ENCODE results near the gene ANAPC5. TPM values are rescaled to one million over a fixed set of nuclear protein-coding genes. Genes with fewer than 3 reads are reported as not detected.
"Not testable (repeated sequence)": the region's sequence is repeated elsewhere in the genome, so short reads cannot be mapped to it uniquely, and the experiment has no call there.

Gene ANAPC5
- total RNA-seq, 2 experiments from 2014 or later = 130 to 138 TPM

- peaks cover 9% of the 10 kb centered on the region for H3K4me1 Mint-ChIP-seq
- no peak for DNase-seq
- H3K27me3 Mint-ChIP-seq = no peaks in the 10 kb centered on the region
- no peak overlapping the region for H3K4me3 Mint-ChIP-seq
- peaks cover 22% of the 10 kb centered on the region for H3K36me3 Mint-ChIP-seq
- no peak overlapping the region for H3K27ac Mint-ChIP-seq
- no peaks in the 10 kb centered on the region for H3K9me3 Mint-ChIP-seq
Observed at GRCh38 chr12:121344506-121344905, 7.7 kb downstream of the ANAPC5 start.

- H3K4me3 Mint-ChIP-seq = no peak overlapping the region
- DNase-seq = no peak
- H3K9me3 Mint-ChIP-seq = no peaks in the 10 kb centered on the region
- H3K4me1 Mint-ChIP-seq = no peaks in the 10 kb centered on the region
- H3K27me3 Mint-ChIP-seq = no peaks in the 10 kb centered on the region
- H3K36me3 Mint-ChIP-seq = peaks cover 16% of the 10 kb centered on the region
- H3K27ac Mint-ChIP-seq = no peak overlapping the region
Observed at GRCh38 chr12:121337416-121337815, 14.8 kb downstream of the ANAPC5 start.

- Mint-ChIP-seq H3K4me3 (no peak overlapping the region), H3K4me1 (no peaks in the 10 kb centered on the region), H3K9me3 (no peaks in the 10 kb centered on the region), H3K36me3 (peaks cover 22% of the 10 kb centered on the region), H3K27ac (no peak overlapping the region), H3K27me3 (no peaks in the 10 kb centered on the region)
- DNase-seq = no peak
Observed at GRCh38 chr12:121334513-121335343, 17.5 kb downstream of the ANAPC5 start.

- DNase-seq = no peak
- Mint-ChIP-seq H3K27ac (no peak overlapping the region), H3K4me3 (no peak overlapping the region), H3K36me3 (peaks cover 23% of the 10 kb centered on the region), H3K9me3 (no peaks in the 10 kb centered on the region), H3K4me1 (no peaks in the 10 kb centered on the region), H3K27me3 (no peaks in the 10 kb centered on the region)
Observed at GRCh38 chr12:121333747-121334146, 18.5 kb downstream of the ANAPC5 start.

GRCh38 chr12:121331248-121331647 is 21.0 kb downstream of the ANAPC5 start:
- no peak for DNase-seq
- Mint-ChIP-seq H3K27me3 (no peaks in the 10 kb centered on the region), H3K9me3 (no peaks in the 10 kb centered on the region), H3K4me1 (no peaks in the 10 kb centered on the region), H3K27ac (no peak overlapping the region), H3K36me3 (peaks cover 29% of the 10 kb centered on the region), H3K4me3 (no peak overlapping the region)

DNA sequence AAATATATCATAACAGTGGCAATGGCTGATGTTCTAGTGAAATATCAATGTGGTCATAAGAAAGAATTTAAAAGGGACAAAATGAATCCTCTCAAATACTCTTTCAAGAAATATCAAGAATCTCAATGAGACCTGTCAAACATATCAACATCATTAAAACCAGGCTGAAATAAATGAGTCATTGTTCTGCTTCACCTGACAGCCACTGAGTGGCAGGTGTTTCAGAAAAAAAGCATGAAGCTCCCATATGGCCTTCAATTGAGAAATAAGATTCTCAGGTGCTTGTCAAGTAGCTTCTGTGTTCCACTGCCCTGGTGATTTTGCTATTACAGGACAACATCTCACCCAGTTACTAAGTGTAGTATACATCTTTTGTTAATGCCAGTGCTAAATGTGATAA is 21.5 kb downstream of the ANAPC5 start:
- Mint-ChIP-seq H3K4me1 (no peaks in the 10 kb centered on the region), H3K36me3 (peaks cover 28% of the 10 kb centered on the region), H3K27me3 (no peaks in the 10 kb centered on the region), H3K4me3 (no peak overlapping the region), H3K9me3 (no peaks in the 10 kb centered on the region), H3K27ac (no peak overlapping the region)
- no peak for DNase-seq

DNA sequence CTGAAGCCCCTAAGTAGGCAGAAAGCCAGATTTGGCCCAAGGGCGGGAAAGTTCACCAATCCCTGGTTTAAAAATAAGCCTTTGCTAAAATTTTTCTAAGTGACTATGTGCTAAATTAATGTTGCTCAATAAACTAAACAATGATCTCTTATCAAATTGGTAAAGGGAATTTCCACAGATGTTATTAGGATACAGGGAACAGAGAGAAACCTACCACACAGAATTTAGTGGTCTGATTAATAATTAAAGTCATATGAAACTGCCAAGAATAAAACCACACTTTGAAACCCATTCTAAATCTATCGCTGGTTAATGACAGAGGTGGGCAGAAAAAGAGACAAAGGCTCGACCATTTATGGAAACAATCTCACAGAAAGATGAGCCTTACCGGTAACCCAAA is 22.0 kb downstream of the ANAPC5 start:
- Mint-ChIP-seq H3K9me3 (no peaks in the 10 kb centered on the region), H3K4me3 (no peak overlapping the region), H3K27ac (no peak overlapping the region), H3K4me1 (no peaks in the 10 kb centered on the region), H3K36me3 (peaks cover 24% of the 10 kb centered on the region), H3K27me3 (no peaks in the 10 kb centered on the region)
- DNase-seq = no peak

- Mint-ChIP-seq H3K4me1 (no peaks in the 10 kb centered on the region), H3K27me3 (no peaks in the 10 kb centered on the region), H3K36me3 (peaks cover 22% of the 10 kb centered on the region), H3K27ac (no peak overlapping the region), H3K9me3 (no peaks in the 10 kb centered on the region), H3K4me3 (no peak overlapping the region)
- no peak for DNase-seq
Observed at GRCh38 chr12:121328620-121329019, 23.6 kb downstream of the ANAPC5 start.

DNA sequence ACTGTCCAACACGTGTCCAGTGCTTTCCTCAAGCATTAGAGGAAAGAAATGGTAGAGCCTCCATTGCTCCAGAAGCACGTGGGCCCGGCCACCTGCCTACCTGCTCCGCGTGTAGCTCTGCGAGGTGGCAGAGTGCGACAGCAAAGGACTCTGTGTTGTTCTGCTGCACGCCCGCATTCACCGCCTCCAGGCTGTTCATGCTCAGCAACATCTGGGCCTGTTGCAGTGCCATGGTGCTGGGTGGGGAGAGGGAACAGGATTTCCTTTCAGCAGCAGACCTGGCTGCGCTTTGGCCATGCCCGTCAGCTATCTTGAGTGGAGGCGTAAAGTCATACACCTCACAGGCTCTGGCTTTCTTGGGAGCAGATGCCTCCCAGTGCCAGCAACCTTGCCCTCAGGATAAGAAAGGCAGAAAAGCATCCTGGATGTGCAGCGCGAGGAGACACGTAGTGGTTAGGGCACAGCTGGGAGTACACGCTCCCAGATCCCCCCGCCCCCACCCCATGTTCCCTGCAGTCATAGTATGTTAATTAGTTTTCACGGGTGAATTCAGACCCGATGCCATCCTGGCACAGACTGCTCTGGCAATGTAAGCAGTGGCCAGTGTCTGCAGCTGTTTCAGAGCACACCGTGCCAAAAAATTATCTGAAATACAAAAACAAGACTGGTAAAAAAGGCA is 25.1 kb downstream of the ANAPC5 start:
- H3K36me3 Mint-ChIP-seq = peaks cover 19% of the 10 kb centered on the region
- H3K27me3 Mint-ChIP-seq = no peaks in the 10 kb centered on the region
- DNase-seq = no peak
- no peak overlapping the region for H3K27ac Mint-ChIP-seq
- no peaks in the 10 kb centered on the region for H3K4me1 Mint-ChIP-seq
- no peaks in the 10 kb centered on the region for H3K9me3 Mint-ChIP-seq
- H3K4me3 Mint-ChIP-seq = no peak overlapping the region

- no peak overlapping the region for H3K27ac Mint-ChIP-seq
- no peaks in the 10 kb centered on the region for H3K27me3 Mint-ChIP-seq
- H3K9me3 Mint-ChIP-seq = no peaks in the 10 kb centered on the region
- no peak for DNase-seq
- H3K4me3 Mint-ChIP-seq = no peak overlapping the region
- peaks cover 20% of the 10 kb centered on the region for H3K36me3 Mint-ChIP-seq
- no peaks in the 10 kb centered on the region for H3K4me1 Mint-ChIP-seq
Observed at GRCh38 chr12:121325922-121326396, 26.3 kb downstream of the ANAPC5 start.

GRCh38 chr12:121323908-121324307 is 28.3 kb downstream of the ANAPC5 start:
- Mint-ChIP-seq H3K4me3 (no peak overlapping the region), H3K27me3 (no peaks in the 10 kb centered on the region), H3K27ac (no peak overlapping the region), H3K36me3 (peaks cover 13% of the 10 kb centered on the region), H3K9me3 (no peaks in the 10 kb centered on the region), H3K4me1 (no peaks in the 10 kb centered on the region)
- DNase-seq = no peak

GRCh38 chr12:121318121-121318520 is 34.1 kb downstream of the ANAPC5 start:
- Mint-ChIP-seq H3K27me3 (no peaks in the 10 kb centered on the region), H3K36me3 (peaks cover 35% of the 10 kb centered on the region), H3K9me3 (no peaks in the 10 kb centered on the region), H3K4me3 (no peak overlapping the region), H3K27ac (peak overlapping the region; percentile 12), H3K4me1 (peaks cover 22% of the 10 kb centered on the region)
- no peak for DNase-seq

GRCh38 chr12:121314431-121314830 is 37.8 kb downstream of the ANAPC5 start:
- Mint-ChIP-seq H3K27me3 (no peaks in the 10 kb centered on the region), H3K4me1 (peaks cover 23% of the 10 kb centered on the region), H3K36me3 (peaks cover 44% of the 10 kb centered on the region), H3K9me3 (no peaks in the 10 kb centered on the region), H3K27ac (no peak overlapping the region), H3K4me3 (no peak overlapping the region)
- no peak for DNase-seq

- H3K27me3 Mint-ChIP-seq, DNase-seq, H3K4me3 Mint-ChIP-seq, H3K27ac Mint-ChIP-seq, H3K9me3 Mint-ChIP-seq: not testable (repeated sequence)
- H3K4me1 Mint-ChIP-seq = peaks cover 15% of the 10 kb centered on the region
- peaks cover 29% of the 10 kb centered on the region for H3K36me3 Mint-ChIP-seq
Observed at GRCh38 chr12:121310231-121310630, 42.0 kb downstream of the ANAPC5 start.

DNA sequence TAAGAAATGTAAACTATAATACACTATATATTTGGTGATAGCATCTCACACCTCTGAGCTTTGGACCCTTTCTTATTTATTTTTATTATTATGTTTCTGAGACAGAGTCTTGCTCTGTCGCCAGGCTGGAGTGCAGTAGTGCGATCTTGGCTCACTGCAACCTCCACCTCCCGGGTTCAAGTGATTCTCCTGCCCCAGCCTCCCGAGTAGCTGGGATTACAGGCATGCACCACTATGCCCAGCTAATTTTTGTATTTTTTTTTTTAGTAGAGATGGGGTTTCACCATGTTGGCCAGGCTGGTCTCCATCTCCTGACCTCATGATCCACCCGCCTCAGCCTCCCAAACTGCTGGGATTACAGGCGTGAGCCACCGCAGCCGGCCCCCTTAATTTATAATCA is 44.8 kb downstream of the ANAPC5 start:
- peaks cover 18% of the 10 kb centered on the region for H3K36me3 Mint-ChIP-seq
- DNase-seq, H3K4me1 Mint-ChIP-seq, H3K27me3 Mint-ChIP-seq, H3K4me3 Mint-ChIP-seq, H3K9me3 Mint-ChIP-seq, H3K27ac Mint-ChIP-seq: not testable (repeated sequence)

- H3K4me3 Mint-ChIP-seq = no peak overlapping the region
- H3K4me1 Mint-ChIP-seq = no peaks in the 10 kb centered on the region
- no peak overlapping the region for H3K27ac Mint-ChIP-seq
- H3K36me3 Mint-ChIP-seq = peaks cover 5% of the 10 kb centered on the region
- no peaks in the 10 kb centered on the region for H3K9me3 Mint-ChIP-seq
- DNase-seq = no peak
- H3K27me3 Mint-ChIP-seq = no peaks in the 10 kb centered on the region
Observed at GRCh38 chr12:121304306-121304705, 47.9 kb downstream of the ANAPC5 start.
